CD4-positive, alpha-beta T cell treated with Interleukin-6 for 4 hours (primary cell): ENCODE results near the gene POLR1E.
A peak's percentile ranks its signal among the peaks of the same experiment; 100 is the strongest.
"Not testable (repeated sequence)": the region's sequence is repeated elsewhere in the genome, so short reads cannot be mapped to it uniquely, and the experiment has no call there.

Experiments used
- DNase-seq: peaks from one replicate; pipeline ENCODE4 v3.0.0-alpha.2; 2020; ENCODE audit warnings: mixed read lengths

Gene POLR1E

GRCh38 chr9:37465249-37466036 is 20.3 kb upstream of the POLR1E start, which contains the start of gene ZBTB5:
TSS of gene ZBTB5 (minus strand) at chr9:37465450. CDS start at chr9:37442551, 22,899 bp downstream.
- DNase-seq, result peak; percentile 99

- DNase-seq, result peak; percentile 14
Measured at GRCh38 chr9:37466037-37466709, 19.6 kb upstream of the POLR1E start.

GRCh38 chr9:37467530-37467929 is 18.2 kb upstream of the POLR1E start:
- DNase-seq, result not testable (repeated sequence)

DNA sequence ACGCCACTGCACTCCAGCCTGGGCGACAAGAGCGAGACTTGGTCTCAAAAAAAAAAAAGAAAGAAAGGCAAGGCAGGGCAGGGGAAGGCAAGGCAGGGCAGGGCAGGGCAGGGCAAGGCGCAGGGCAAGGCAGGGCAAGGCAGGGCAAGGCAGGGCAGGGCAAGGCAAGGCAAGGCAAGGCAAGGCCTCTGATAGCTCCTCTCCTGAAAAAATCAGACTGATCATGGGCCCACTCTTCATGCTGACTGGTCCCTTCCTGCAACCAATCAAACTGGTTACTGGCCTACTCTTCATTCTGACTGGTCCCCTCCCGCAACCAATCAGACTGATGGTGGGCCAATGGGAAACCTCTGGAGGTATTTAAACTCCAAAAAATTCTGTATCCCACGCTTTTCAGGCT is 17.1 kb upstream of the POLR1E start:
- no peak for DNase-seq

DNA sequence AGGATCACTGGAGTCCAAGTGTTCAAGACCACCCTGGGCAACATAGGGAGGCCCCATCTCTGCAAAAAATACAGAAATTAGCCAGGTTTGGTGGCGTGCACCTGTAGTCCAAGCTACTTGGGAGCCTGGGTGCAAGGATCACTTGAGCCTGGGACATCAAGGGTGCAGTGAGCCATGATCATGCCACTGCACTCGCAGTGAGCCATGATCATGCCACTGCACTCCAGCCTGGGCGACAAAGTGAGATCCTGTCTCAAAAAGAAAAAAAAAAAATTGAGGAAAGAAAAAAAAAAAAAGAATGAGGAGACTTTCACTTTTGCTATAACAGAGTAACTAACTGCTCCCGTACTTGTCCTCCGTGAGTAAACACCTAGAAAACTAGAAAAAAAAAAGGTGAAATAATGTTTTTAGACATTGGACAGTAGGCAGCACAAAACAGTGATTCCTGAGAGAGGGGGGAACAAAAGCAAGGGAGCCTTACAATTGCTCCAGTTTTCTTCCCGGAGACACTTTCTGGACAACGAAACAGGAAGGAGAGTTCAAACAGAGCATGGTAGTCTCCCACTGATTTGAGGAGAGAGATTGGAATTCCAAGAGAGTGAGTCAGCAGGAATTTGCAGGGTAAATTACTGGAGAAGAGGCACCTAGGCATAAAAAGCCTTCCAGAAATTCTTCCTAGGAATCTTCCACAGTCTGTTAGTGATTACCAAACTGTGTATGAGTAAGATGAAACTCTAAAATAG is 13.6 kb upstream of the POLR1E start:
- no peak for DNase-seq

DNA sequence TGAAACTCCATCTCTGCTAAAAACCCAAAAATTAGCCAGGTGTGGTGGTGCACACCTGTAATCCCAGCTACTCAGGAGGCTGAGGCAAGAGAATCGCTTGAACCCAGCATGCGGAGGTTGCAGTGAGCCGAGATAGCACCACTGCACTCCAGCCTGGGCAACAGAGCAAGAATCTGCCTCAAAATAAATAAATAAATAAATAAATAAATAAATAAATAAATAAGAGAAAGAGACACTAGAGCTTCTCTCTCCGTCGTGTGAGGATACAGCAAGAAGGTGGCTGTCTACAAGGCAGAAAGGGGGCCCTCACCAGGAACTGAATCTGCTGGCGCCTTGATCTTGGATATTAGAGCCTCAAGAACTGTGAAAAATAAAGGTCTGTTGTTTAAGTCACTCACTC is 11.8 kb upstream of the POLR1E start:
- DNase-seq, result not testable (repeated sequence)

DNA sequence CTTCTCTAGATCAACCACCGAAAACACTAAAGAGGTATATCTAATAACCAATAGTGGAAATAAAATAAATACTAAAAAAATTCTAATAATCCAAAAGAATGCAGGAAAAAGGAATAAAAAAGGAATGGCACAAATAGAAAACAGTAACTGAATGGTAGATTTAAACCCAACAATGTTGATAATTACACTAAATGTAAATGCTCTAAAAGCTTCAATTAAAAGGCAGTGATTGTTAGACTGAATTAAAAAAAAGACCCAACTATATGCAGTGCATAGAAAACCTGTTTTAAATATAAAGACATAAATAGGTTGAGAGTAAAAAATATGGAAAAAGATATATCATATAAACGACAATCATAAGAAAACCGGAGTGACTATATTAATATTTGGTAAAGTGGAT is 11.3 kb upstream of the POLR1E start:
- no peak for DNase-seq

DNA sequence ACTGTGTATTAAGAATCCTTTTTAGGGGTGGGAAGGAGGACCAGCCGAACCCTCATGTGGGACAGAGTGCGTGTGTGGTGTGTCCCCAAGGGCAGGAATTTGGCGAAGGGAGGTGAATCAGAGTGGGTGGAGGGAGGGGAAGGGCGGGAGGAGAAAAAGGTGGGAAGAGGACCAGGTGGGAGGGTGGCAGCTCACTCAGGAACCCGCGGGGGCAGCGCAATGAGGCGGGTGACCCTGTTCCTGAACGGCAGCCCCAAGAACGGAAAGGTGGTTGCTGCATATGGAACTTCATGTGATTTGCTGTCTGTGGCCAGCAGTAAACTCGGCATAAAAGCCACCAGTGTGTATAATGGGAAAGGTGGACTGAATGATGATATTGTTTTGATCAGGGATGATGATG is 8.8 kb upstream of the POLR1E start:
- DNase-seq, result no peak

DNA sequence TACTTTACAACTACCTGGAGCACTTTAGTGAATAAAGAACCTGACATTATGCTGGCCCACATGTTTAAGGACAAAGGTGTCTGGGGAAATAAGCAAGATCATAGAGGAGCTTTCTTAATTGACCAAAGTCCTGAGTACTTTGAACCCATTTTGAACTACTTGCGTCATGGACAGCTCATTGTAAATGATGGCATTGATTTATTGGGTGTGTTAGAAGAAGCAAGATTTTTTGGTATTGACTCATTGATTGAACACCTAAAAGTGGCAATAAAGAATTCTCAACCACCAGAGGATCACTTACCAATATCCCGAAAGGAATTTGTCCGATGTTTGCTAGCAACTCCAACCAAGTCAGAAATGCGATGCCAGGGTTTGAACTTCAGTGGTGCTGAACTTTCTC is 8.3 kb upstream of the POLR1E start:
- DNase-seq, result not testable (repeated sequence)

DNA sequence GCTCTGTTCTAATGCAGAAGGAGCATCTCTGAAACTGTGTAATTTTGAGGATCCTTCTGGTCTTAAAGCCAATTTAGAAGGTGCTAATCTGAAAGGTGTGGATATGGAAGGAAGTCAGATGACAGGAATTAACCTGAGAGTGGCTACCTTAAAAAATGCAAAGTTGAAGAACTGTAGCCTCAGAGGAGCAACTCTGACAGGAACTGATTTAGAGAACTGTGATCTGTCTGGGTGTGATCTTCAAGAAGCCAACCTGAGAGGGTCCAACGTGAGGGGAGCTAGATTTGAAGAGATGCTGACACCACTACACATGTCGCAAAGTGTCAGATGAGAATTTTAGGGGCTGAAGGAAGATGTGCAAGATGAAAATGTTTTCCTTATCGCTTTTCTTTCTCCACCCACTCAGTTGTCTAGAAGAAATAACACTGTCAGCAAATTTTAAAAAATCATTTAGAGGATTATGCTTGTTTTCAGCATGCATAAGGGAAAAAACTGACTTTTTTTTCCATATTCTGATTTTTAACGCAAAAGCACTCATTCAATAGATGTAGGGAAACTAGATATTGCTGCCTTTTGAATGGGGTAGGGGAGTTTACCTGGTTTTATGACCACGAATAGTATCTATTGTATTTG is 7.6 kb upstream of the POLR1E start:
- DNase-seq, result not testable (repeated sequence)

- DNase-seq, result no peak
Measured at GRCh38 chr9:37480759-37481158, 5.0 kb upstream of the POLR1E start.

GRCh38 chr9:37486256-37486615 is 488 bp downstream of the POLR1E start:
- no peak for DNase-seq

DNA sequence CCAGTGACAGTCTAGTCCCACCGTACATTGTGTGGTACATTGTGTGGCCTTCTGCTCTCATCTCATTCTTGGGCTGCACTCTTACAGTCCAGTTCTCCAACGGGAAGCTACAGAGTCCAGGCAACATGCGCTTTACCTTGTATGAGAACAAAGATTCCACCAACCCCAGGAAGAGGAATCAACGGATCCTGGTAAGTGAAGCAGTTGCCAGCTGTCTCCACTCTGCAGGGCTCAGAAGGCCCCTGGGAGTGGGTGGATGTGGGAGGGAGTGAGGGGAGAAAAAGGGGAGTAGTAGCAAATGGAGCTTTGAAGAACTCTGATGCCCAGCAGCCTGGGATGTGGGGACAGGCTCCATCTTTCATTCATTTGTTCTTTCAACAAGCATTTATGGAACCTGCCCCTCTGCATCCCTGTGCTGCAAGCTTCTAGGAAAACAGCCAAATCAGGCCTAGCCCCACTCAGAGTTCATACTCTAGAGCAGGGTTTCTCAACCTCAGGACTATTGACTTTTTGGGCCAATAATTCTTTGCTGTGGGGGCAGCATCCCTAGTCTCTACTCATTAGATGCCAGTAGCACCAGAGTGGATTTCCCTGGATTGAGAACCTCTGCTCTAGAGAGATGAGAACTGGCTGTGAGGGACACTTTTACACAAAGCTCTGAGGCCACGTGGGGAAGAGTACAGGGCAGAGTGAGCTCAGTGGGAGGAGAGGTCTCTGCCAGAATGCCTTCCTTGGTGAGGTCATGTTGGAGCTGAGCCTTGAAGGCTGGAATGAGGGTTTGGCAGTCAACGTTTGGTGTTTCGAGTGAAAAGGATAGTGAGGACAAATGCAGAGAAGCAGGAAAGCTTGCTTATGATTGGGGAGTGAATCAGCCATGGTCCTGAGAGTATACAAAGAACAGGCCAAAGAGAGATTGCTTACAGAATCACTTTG is 1.1 kb downstream of the POLR1E start:
- DNase-seq, result no peak

- DNase-seq, result no peak
Measured at GRCh38 chr9:37491939-37492338, 6.2 kb downstream of the POLR1E start.

DNA sequence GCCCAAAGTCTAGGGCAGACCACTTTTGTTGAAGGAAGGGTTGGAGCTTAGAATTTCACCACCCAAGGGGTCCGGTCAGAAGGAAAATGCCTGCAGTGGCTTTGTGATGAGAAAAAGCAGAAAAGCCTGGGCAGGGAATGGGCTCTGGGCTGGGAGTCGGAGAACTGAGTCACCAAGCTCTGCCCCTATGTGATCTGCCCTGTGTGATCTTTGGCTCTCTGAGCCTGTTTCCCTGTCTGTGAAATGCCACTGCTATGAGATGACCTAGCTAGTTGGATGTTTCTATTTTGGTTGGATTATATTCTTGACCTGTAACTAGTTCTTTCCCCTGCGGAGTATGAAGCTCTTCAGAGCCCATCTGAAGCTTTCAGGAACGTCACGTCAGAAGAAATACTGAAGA is 9.8 kb downstream of the POLR1E start:
- DNase-seq, result no peak

DNA sequence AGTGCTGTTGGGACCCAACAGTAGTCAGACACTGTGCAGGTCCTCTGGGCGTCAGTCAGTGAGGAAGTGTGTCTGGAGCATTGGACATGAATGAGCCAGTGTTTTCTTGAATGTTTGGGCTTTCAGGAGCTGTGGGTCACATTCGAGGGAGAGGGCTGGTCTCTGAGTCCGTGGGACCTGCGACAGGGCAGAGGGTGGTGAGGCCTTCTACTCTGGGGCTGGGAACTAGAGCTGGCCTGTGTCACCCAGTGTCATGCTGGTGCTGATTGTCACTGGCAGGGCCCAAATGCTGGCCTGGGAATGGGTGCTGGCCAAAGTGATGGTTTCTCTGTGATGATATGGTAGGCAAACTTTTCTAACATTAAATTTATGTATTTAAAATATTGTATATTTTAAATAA is 10.3 kb downstream of the POLR1E start:
- DNase-seq, result no peak

DNA sequence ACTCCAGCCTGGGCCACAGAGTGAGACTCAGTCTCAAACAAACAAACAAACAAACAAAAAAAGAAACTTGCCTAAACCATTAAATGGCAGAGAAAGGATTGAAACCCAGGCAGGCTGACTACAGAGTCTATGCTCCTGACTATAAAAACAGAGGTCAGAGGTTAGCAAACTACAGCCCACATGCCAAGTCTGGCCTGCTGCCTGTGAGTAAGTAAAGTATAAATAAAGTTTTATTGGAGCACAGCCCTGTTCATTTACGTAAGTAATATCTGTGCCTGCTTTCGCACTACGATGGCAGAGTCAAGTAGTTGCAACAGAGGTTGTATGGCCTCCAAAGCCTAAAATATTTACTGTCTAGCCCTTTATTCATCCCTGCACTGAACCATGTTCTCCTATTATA is 11.6 kb downstream of the POLR1E start:
- DNase-seq, result no peak

- no peak for DNase-seq
Measured at GRCh38 chr9:37498457-37498856, 12.7 kb downstream of the POLR1E start.

GRCh38 chr9:37499297-37499696 is 13.5 kb downstream of the POLR1E start:
- no peak for DNase-seq

- DNase-seq, result no peak
Measured at GRCh38 chr9:37501957-37502596, 16.3 kb downstream of the POLR1E start.

- peak; percentile 49 for DNase-seq
Measured at GRCh38 chr9:37503736-37504135, 18.0 kb downstream of the POLR1E start.

DNA sequence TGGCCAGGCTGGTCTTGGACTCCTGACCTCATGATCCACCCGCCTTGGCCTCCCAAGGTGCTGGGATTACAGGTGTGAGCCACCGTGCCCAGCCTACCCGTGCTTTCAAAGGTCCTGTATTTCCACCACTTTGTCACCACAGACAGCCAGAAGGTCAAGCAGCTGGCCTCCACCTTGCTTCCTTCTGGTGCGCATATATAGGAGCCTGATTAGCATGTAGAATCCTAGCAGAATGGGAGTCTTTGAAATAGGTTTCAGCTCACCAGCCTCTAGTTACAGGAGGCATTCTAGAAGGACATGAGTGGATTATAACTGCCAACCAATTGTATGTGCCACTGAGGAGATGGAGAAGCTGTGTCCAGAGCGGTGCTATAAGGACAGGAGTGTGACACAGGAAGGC is 18.9 kb downstream of the POLR1E start:
- no peak for DNase-seq
